Neural progenitor cell (in vitro differentiated cells): ENCODE measurements around the gene PHTF1. TPM values are rescaled to one million over a fixed set of nuclear protein-coding genes. Genes with fewer than 3 reads are reported as not detected.

Source experiments
- DNase-seq: peaks from one replicate; pipeline ENCODE4 v3.0.0-alpha.2; 2016; ENCODE audit warnings: low spot score
- H2AFZ ChIP-seq: fragments of 200-600 bp; sonication (generic); replicated peaks from 2 replicates; pipeline ENCODE4 v1.6.1; 2016; ENCODE audit warnings: antibody characterized with exemption
- H3F3A ChIP-seq: fragments of 200-600 bp; sonication (generic); 2 replicates; pipeline ENCODE4 v1.6.1; 2016; ENCODE audit warnings: antibody characterized with exemption, low read depth
- H3K27ac ChIP-seq: fragments of 200-600 bp; sonication (generic); 2 replicates; pipeline ENCODE4 v1.5.1; 2016; ENCODE audit warnings: mild to moderate bottlenecking
- H3K27me3 ChIP-seq: fragments of 200-600 bp; sonication (generic); 2 replicates; pipeline ENCODE4 v1.6.1; 2016; ENCODE audit warnings: mild to moderate bottlenecking, moderate library complexity
- H3K36me3 ChIP-seq: fragments of 200-600 bp; sonication (generic); 2 replicates; pipeline ENCODE4 v1.5.1; 2016
- H3K4me1 ChIP-seq: fragments of 200-600 bp; sonication (generic); 2 replicates; pipeline ENCODE4 v1.6.1; 2016; ENCODE audit warnings: mixed run types
- H3K4me2 ChIP-seq: fragments of 200-600 bp; sonication (generic); 2 replicates; pipeline ENCODE4 v1.6.1; 2016
- H3K4me3 ChIP-seq: fragments of 200-600 bp; sonication (generic); 2 replicates; pipeline ENCODE4 v1.5.1; 2016
- H3K79me2 ChIP-seq: fragments of 200-600 bp; sonication (generic); 2 replicates; pipeline ENCODE4 v1.6.1; 2016; ENCODE audit warnings: low read depth
- H3K9ac ChIP-seq: fragments of 200-600 bp; sonication (generic); 2 replicates; pipeline ENCODE4 v1.6.1; 2016
- H3K9me3 ChIP-seq: fragments of 200-600 bp; sonication (generic); 2 replicates; pipeline ENCODE4 v1.5.1; 2016; ENCODE audit warnings: low read depth
- H4K20me1 ChIP-seq: fragments of 200-600 bp; sonication (generic); 2 replicates; pipeline ENCODE4 v1.6.1; 2016; ENCODE audit warnings: low read depth
- H3K27ac Mint-ChIP-seq: 3 replicates; pipeline ENCODE4 v1.8.0; 2021; ENCODE audit warnings: mixed read lengths
- H3K27me3 Mint-ChIP-seq: 2 replicates; pipeline ENCODE4 v1.8.0; 2022; ENCODE audit warnings: low read depth, mild to moderate bottlenecking, inconsistent platforms, moderate library complexity, mixed read lengths; ENCODE audit not compliant: insufficient read depth
- H3K36me3 Mint-ChIP-seq: 3 replicates; pipeline ENCODE4 v1.8.0; 2021; ENCODE audit warnings: mixed read lengths
- H3K4me1 Mint-ChIP-seq: 3 replicates; pipeline ENCODE4 v1.8.0; 2021; ENCODE audit warnings: mixed read lengths
- H3K4me3 Mint-ChIP-seq: 3 replicates; pipeline ENCODE4 v1.8.0; 2021; ENCODE audit warnings: mild to moderate bottlenecking, moderate library complexity, mixed read lengths
- H3K9me3 Mint-ChIP-seq: 3 replicates; pipeline ENCODE4 v1.8.0; 2020; ENCODE audit warnings: mixed read lengths
- CTCF ChIP-seq: fragments of 200-600 bp; sonication (generic); IDR thresholded peaks from 2 replicates; pipeline ENCODE4 v1.5.1; 2017; ENCODE audit warnings: antibody characterized with exemption, mild to moderate bottlenecking
- EZH2 ChIP-seq: fragments of 200-600 bp; sonication (generic); IDR thresholded peaks from 2 replicates; pipeline ENCODE4 v1.6.1; 2017; ENCODE audit warnings: antibody characterized with exemption, mild to moderate bottlenecking, moderate library complexity
- EZH2phosphoT487 ChIP-seq: fragments of 200-600 bp; sonication (generic); IDR thresholded peaks from 2 replicates; pipeline ENCODE4 v1.6.1; 2017; ENCODE audit warnings: antibody characterized with exemption
- total RNA-seq: library from RNA; depleted of rRNA; stranded (reverse); fragments of >200 nt; gene quantifications from 2 replicates; pipeline ENCODE4 v1.2.3, GENCODE V29; 2015; ENCODE audit warnings: low replicate concordance

The PHTF1 gene
- total RNA-seq, 1 donor from 2014 or later, result 76.8 TPM

GRCh38 chr1:113787663-113788062 is 28.4 kb upstream of the PHTF1 start:
- H3K4me1 ChIP-seq, result peaks cover under 1% of the 10 kb centered on the region
- H3K27me3 ChIP-seq, result no peaks in the 10 kb centered on the region
- Mint-ChIP-seq H3K4me3 (no peak overlapping the region), H3K9me3 (no peaks in the 10 kb centered on the region), H3K36me3 (peaks cover 48% of the 10 kb centered on the region), H3K4me1 (peaks cover 7% of the 10 kb centered on the region), H3K27ac (no peak overlapping the region), H3K27me3 (no peaks in the 10 kb centered on the region)
- no peaks in the 10 kb centered on the region for H3K9me3 ChIP-seq
- DNase-seq, result no peak
- H2AFZ ChIP-seq, result no peak overlapping the region
- TF ChIP-seq EZH2phosphoT487 (no peak), EZH2 (no peak), CTCF (no peak)
- H3K79me2 ChIP-seq, result peaks cover 88% of the 10 kb centered on the region
- H3K4me3 ChIP-seq, result no peak overlapping the region
- no peak overlapping the region for H3K4me2 ChIP-seq
- H4K20me1 ChIP-seq, result peaks cover 42% of the 10 kb centered on the region
- peaks cover 9% of the 10 kb centered on the region for H3K36me3 ChIP-seq
- no peak overlapping the region for H3K9ac ChIP-seq
- H3F3A ChIP-seq, result no peaks in the 10 kb centered on the region
- no peak overlapping the region for H3K27ac ChIP-seq

GRCh38 chr1:113786069-113786468 is 26.8 kb upstream of the PHTF1 start:
- Mint-ChIP-seq H3K27ac (no peak overlapping the region), H3K9me3 (no peaks in the 10 kb centered on the region), H3K36me3 (peaks cover 44% of the 10 kb centered on the region), H3K4me3 (no peak overlapping the region), H3K4me1 (peaks cover 7% of the 10 kb centered on the region), H3K27me3 (no peaks in the 10 kb centered on the region)
- no peak overlapping the region for H3K27ac ChIP-seq
- no peaks in the 10 kb centered on the region for H3K9me3 ChIP-seq
- no peak overlapping the region for H2AFZ ChIP-seq
- no peak overlapping the region for H3K4me2 ChIP-seq
- no peaks in the 10 kb centered on the region for H3F3A ChIP-seq
- TF ChIP-seq EZH2phosphoT487, result no peak
- no peak for TF ChIP-seq EZH2
- no peak for TF ChIP-seq CTCF
- no peaks in the 10 kb centered on the region for H3K27me3 ChIP-seq
- H4K20me1 ChIP-seq, result peaks cover 49% of the 10 kb centered on the region
- H3K4me3 ChIP-seq, result no peak overlapping the region
- DNase-seq, result no peak
- H3K36me3 ChIP-seq, result peaks cover 9% of the 10 kb centered on the region
- no peak overlapping the region for H3K9ac ChIP-seq
- peaks cover 98% of the 10 kb centered on the region for H3K79me2 ChIP-seq
- H3K4me1 ChIP-seq, result peaks cover 14% of the 10 kb centered on the region

GRCh38 chr1:113784104-113784779 is 25.0 kb upstream of the PHTF1 start:
- Histone ChIP-seq H3K4me3 (no peak overlapping the region), H3K27ac (no peak overlapping the region), H2AFZ (no peak overlapping the region), H3K27me3 (no peaks in the 10 kb centered on the region), H3K9me3 (no peaks in the 10 kb centered on the region), H3F3A (no peaks in the 10 kb centered on the region), H3K4me1 (peaks cover 14% of the 10 kb centered on the region), H4K20me1 (peaks cover 47% of the 10 kb centered on the region), H3K36me3 (no peaks in the 10 kb centered on the region), H3K4me2 (no peak overlapping the region), H3K79me2 (peaks cover 99% of the 10 kb centered on the region), H3K9ac (no peak overlapping the region)
- Mint-ChIP-seq H3K4me3 (no peak overlapping the region), H3K27ac (no peak overlapping the region), H3K27me3 (no peaks in the 10 kb centered on the region), H3K4me1 (peaks cover 7% of the 10 kb centered on the region), H3K36me3 (peaks cover 28% of the 10 kb centered on the region), H3K9me3 (no peaks in the 10 kb centered on the region)
- TF ChIP-seq CTCF (no peak), EZH2 (no peak), EZH2phosphoT487 (no peak)
- DNase-seq, result no peak
